HEK293 (cell line): ENCODE data around the gene KLHL12.

ENCODE experiments used
- CTCF ChIA-PET: fragments of 350-600 bp; formaldehyde crosslinking; extraction: SDS; loops from one replicate; lab custom pipeline; 2021; ENCODE audit warnings: antibody characterized with exemption; lab: Yijun Ruan, JAX
- POLR2A ChIA-PET: fragments of 300-600 bp; formaldehyde crosslinking; extraction: SDS; loops from one replicate; lab custom pipeline; 2020; ENCODE audit warnings: antibody characterized with exemption, inconsistent platforms; lab: Yijun Ruan, JAX
- H3K27ac ChIP-seq: fragments of 200-500 bp; sonication (Bioruptor generic); 2 replicates; pipeline ENCODE4 v1.5.1; 2014; ENCODE audit warnings: low read depth, low read length, control low read depth, inconsistent platforms; ENCODE audit errors: extremely low read depth
- H3K36me3 ChIP-seq, 2 experiments: fragments of 200-500 bp in 1 of 2; sonication (Bioruptor generic) in 1 of 2; 1 replicate in 1 of 2; 2 replicates in 1 of 2; pipeline ENCODE4 v1.5.1; 2014 to 2017; ENCODE audit warnings: inconsistent platforms in 2 of 2, low read length in 2 of 2; ENCODE audit not compliant: control insufficient read depth in 2 of 2, insufficient read depth in 1 of 2
- H3K4me1 ChIP-seq: fragments of 200-500 bp; sonication (Bioruptor generic); 2 replicates; pipeline ENCODE4 v1.5.1; 2014; ENCODE audit warnings: mild to moderate bottlenecking, low read length, inconsistent platforms; ENCODE audit not compliant: control insufficient read depth, insufficient read depth
- H3K4me3 ChIP-seq: 2 replicates; pipeline ENCODE4 v1.5.1; 2011; ENCODE audit warnings: low read depth, mild to moderate bottlenecking, control low read depth, low read length, moderate library complexity
- H3K9me3 ChIP-seq: fragments of 200-500 bp; sonication (Bioruptor generic); 2 replicates; pipeline ENCODE4 v1.5.1; 2014; ENCODE audit warnings: low read depth, low read length, inconsistent platforms; ENCODE audit not compliant: control insufficient read depth, insufficient read depth
- ZBTB20 ChIP-seq: fragments of 450-650 bp; formaldehyde crosslinking; IDR thresholded peaks from 2 replicates; pipeline ENCODE4 v1.5.1; 2016; ENCODE audit warnings: missing biosample characterization, missing genetic modification characterization
- ZNF174 ChIP-seq: fragments of 450-650 bp; formaldehyde crosslinking; IDR thresholded peaks from 2 replicates; pipeline ENCODE4 v1.5.0; 2017; ENCODE audit warnings: missing biosample characterization, mild to moderate bottlenecking, missing genetic modification characterization
- ZNF175 ChIP-seq: fragments of 450-650 bp; formaldehyde crosslinking; IDR thresholded peaks from 2 replicates; pipeline ENCODE4 v1.5.1; 2016; ENCODE audit warnings: missing biosample characterization, missing genetic modification characterization
- ZNF248 ChIP-seq: fragments of 450-650 bp; formaldehyde crosslinking; IDR thresholded peaks from 2 replicates; pipeline ENCODE4 v1.5.1; 2017; ENCODE audit warnings: missing biosample characterization, missing genetic modification characterization
- ZNF324 ChIP-seq: fragments of 450-650 bp; formaldehyde crosslinking; IDR thresholded peaks from 2 replicates; pipeline ENCODE4 v1.5.1; 2016; ENCODE audit warnings: missing biosample characterization, missing genetic modification characterization
- ZNF416 ChIP-seq: fragments of 450-650 bp; formaldehyde crosslinking; IDR thresholded peaks from 2 replicates; pipeline ENCODE4 v1.5.1; 2016; ENCODE audit warnings: missing biosample characterization, missing genetic modification characterization
- ZNF433 ChIP-seq: fragments of 450-650 bp; formaldehyde crosslinking; IDR thresholded peaks from 2 replicates; pipeline ENCODE4 v1.5.1; 2016; ENCODE audit warnings: missing biosample characterization, missing genetic modification characterization, low read depth
- ZNF624 ChIP-seq: fragments of 450-650 bp; formaldehyde crosslinking; IDR thresholded peaks from 2 replicates; pipeline ENCODE4 v1.5.1; 2017; ENCODE audit warnings: missing biosample characterization, missing genetic modification characterization
- ZNF768 ChIP-seq: fragments of 450-650 bp; formaldehyde crosslinking; IDR thresholded peaks from 2 replicates; pipeline ENCODE4 v1.5.1; 2018; ENCODE audit warnings: missing biosample characterization, mild to moderate bottlenecking, missing genetic modification characterization
- ZNF792 ChIP-seq: fragments of 450-650 bp; formaldehyde crosslinking; IDR thresholded peaks from 2 replicates; pipeline ENCODE4 v1.5.1; 2016; ENCODE audit warnings: missing biosample characterization, missing genetic modification characterization
- TF ChIP-seq, protein P1 (sequence below): fragments of 450-650 bp; formaldehyde crosslinking; IDR thresholded peaks from 2 replicates; pipeline ENCODE4 v1.5.1; 2016; ENCODE audit warnings: missing biosample characterization, missing genetic modification characterization
- TF ChIP-seq, protein P2 (sequence below): fragments of 450-650 bp; formaldehyde crosslinking; IDR thresholded peaks from 2 replicates; pipeline ENCODE4 v1.5.1; 2016; ENCODE audit warnings: missing biosample characterization, missing genetic modification characterization
- TF ChIP-seq, protein P3 (sequence below): fragments of 450-650 bp; formaldehyde crosslinking; IDR thresholded peaks from 2 replicates; pipeline ENCODE4 v1.5.1; 2017; ENCODE audit warnings: missing biosample characterization, missing genetic modification characterization
- TF ChIP-seq, protein P4 (sequence below): fragments of 450-650 bp; formaldehyde crosslinking; IDR thresholded peaks from 2 replicates; pipeline ENCODE4 v1.5.1; 2016; ENCODE audit warnings: missing biosample characterization, missing genetic modification characterization
- TF ChIP-seq, protein P5 (sequence below): fragments of 450-650 bp; formaldehyde crosslinking; IDR thresholded peaks from 2 replicates; pipeline ENCODE4 v1.5.1; 2016; ENCODE audit warnings: missing biosample characterization, missing genetic modification characterization

KLHL12 gene

DNA sequence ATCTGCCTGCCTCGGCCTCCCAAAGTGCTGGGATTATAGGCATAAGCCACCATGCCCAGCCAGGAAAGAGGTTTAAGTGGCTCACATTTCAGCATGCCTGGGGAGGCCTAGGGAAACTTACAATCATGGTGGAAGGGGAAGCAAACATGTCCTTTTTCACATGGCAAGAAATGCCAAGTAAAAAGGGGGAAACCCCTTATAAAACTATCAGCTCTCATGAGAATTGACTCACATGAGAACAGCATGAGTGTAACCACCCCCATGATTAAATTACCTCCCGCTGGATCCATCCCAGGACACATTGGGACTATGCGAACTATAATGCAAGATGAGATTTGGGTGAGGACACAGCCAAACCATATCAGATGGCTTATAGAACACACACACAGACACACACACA is 8.8 kb upstream of the KLHL12 start (continued):
- TF ChIP-seq, protein P1, sequence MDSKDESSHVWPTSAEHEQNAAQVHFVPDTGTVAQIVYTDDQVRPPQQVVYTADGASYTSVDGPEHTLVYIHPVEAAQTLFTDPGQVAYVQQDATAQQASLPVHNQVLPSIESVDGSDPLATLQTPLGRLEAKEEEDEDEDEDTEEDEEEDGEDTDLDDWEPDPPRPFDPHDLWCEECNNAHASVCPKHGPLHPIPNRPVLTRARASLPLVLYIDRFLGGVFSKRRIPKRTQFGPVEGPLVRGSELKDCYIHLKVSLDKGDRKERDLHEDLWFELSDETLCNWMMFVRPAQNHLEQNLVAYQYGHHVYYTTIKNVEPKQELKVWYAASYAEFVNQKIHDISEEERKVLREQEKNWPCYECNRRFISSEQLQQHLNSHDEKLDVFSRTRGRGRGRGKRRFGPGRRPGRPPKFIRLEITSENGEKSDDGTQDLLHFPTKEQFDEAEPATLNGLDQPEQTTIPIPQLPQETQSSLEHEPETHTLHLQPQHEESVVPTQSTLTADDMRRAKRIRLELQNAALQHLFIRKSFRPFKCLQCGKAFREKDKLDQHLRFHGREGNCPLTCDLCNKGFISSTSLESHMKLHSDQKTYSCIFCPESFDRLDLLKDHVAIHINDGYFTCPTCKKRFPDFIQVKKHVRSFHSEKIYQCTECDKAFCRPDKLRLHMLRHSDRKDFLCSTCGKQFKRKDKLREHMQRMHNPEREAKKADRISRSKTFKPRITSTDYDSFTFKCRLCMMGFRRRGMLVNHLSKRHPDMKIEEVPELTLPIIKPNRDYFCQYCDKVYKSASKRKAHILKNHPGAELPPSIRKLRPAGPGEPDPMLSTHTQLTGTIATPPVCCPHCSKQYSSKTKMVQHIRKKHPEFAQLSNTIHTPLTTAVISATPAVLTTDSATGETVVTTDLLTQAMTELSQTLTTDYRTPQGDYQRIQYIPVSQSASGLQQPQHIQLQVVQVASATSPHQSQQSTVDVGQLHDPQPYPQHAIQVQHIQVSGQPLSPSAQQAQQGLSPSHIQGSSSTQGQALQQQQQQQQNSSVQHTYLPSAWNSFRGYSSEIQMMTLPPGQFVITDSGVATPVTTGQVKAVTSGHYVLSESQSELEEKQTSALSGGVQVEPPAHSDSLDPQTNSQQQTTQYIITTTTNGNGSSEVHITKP (tag by site-specific recombination), result no peak
- TF ChIP-seq ZNF175 (tag by site-specific recombination) (no peak), ZNF792 (tag by site-specific recombination) (no peak), ZNF624 (tag by site-specific recombination) (no peak)

DNA sequence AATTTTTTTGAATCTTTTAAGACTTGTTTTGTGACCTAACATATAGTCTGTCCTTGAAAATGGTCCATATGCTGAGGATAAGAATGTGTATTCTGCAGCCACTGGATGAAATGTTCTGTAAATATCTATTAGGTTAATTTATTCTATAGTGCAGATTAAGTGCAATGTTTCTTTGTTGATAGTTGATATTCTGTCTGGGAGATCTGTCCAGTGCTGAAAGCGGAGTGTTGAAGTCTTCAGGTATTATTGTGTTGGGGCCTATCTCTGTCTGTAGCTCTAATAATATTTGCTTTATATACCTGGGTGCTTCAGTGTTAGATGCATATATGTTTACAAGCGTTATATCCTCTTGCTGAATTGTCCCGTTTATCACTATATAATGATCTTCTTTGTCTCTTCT is 7.7 kb upstream of the KLHL12 start:
- CTCF ChIA-PET, result no interaction called here
- H3K4me1 ChIP-seq, result no peaks in the 10 kb centered on the region

DNA sequence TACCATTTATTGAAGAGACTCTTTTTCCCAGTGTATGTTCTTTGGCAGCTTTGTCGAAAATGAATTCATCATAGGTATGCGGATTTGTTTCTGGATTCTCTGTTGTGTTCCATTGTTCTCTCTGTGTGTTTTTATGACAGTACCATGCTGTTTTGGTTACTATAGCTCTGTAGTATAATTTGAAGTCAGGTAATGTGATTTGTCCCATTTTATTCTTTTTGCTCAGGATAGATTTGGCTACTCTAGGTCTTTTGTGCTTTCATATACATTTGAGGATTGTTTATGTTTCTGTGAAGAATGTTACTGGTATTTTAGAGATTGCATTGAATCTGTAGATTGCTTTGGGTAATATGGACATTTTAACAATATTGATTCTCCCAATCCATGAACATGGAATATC is 5.4 kb upstream of the KLHL12 start:
- H3K9me3 ChIP-seq, result no peaks in the 10 kb centered on the region
- H3K4me1 ChIP-seq, result no peaks in the 10 kb centered on the region
- no peak overlapping the region for H3K27ac ChIP-seq
- ChIA-PET CTCF (no interaction called here), POLR2A (no interaction called here)
- no peaks in the 10 kb centered on the region for H3K36me3 ChIP-seq
- peak; percentile 80; the same call in 1 of the 2 replicates for TF ChIP-seq ZNF248 (tag by site-specific recombination)
- TF ChIP-seq, protein P2, sequence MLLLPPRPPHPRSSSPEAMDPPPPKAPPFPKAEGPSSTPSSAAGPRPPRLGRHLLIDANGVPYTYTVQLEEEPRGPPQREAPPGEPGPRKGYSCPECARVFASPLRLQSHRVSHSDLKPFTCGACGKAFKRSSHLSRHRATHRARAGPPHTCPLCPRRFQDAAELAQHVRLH (tag by site-specific recombination), result 0 out of 2 replicates have a peak, but pooled peaks have one; percentile 51
- no peak for TF ChIP-seq ZBTB20 (tag by site-specific recombination)
- TF ChIP-seq ZNF416, result no peak
- TF ChIP-seq, protein P3, sequence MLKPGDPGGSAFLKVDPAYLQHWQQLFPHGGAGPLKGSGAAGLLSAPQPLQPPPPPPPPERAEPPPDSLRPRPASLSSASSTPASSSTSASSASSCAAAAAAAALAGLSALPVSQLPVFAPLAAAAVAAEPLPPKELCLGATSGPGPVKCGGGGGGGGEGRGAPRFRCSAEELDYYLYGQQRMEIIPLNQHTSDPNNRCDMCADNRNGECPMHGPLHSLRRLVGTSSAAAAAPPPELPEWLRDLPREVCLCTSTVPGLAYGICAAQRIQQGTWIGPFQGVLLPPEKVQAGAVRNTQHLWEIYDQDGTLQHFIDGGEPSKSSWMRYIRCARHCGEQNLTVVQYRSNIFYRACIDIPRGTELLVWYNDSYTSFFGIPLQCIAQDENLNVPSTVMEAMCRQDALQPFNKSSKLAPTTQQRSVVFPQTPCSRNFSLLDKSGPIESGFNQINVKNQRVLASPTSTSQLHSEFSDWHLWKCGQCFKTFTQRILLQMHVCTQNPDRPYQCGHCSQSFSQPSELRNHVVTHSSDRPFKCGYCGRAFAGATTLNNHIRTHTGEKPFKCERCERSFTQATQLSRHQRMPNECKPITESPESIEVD (tag by site-specific recombination), result no peak
- no peak for TF ChIP-seq ZNF174 (tag by site-specific recombination)
- TF ChIP-seq, protein P4, sequence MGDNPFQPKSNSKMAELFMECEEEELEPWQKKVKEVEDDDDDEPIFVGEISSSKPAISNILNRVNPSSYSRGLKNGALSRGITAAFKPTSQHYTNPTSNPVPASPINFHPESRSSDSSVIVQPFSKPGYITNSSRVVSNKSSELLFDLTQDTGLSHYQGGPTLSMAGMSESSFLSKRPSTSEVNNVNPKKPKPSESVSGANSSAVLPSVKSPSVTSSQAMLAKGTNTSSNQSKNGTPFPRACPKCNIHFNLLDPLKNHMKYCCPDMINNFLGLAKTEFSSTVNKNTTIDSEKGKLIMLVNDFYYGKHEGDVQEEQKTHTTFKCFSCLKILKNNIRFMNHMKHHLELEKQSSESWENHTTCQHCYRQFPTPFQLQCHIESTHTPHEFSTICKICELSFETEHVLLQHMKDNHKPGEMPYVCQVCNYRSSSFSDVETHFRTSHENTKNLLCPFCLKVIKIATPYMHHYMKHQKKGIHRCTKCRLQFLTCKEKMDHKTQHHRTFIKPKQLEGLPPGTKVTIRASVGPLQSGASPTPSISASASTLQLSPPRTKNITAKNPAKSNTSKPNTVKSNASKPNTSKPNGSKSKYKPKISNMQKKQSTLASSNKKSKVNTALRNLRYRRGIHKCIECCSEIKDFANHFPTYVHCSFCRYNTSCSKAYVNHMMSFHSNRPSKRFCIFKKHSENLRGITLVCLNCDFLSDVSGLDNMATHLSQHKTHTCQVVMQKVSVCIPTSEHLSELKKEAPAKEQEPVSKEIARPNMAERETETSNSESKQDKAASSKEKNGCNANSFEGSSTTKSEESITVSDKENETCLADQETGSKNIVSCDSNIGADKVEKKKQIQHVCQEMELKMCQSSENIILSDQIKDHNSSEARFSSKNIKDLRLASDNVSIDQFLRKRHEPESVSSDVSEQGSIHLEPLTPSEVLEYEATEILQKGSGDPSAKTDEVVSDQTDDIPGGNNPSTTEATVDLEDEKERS (tag by site-specific recombination), result peak; percentile 82; the same call in 1 of the 2 replicates
- no peak for TF ChIP-seq ZNF324 (tag by site-specific recombination)
- no peak overlapping the region for H3K4me3 ChIP-seq

More for the DNA sequence above, 7.7 kb upstream of the KLHL12 start:
- H3K27ac ChIP-seq, result no peak overlapping the region
- POLR2A ChIA-PET, result no interaction called here
- H3K4me3 ChIP-seq, result no peak overlapping the region
- no peaks in the 10 kb centered on the region for H3K9me3 ChIP-seq
- TF ChIP-seq ZNF768 (tag by site-specific recombination) (no peak), ZNF433 (tag by site-specific recombination) (no peak)
- TF ChIP-seq, protein P5, sequence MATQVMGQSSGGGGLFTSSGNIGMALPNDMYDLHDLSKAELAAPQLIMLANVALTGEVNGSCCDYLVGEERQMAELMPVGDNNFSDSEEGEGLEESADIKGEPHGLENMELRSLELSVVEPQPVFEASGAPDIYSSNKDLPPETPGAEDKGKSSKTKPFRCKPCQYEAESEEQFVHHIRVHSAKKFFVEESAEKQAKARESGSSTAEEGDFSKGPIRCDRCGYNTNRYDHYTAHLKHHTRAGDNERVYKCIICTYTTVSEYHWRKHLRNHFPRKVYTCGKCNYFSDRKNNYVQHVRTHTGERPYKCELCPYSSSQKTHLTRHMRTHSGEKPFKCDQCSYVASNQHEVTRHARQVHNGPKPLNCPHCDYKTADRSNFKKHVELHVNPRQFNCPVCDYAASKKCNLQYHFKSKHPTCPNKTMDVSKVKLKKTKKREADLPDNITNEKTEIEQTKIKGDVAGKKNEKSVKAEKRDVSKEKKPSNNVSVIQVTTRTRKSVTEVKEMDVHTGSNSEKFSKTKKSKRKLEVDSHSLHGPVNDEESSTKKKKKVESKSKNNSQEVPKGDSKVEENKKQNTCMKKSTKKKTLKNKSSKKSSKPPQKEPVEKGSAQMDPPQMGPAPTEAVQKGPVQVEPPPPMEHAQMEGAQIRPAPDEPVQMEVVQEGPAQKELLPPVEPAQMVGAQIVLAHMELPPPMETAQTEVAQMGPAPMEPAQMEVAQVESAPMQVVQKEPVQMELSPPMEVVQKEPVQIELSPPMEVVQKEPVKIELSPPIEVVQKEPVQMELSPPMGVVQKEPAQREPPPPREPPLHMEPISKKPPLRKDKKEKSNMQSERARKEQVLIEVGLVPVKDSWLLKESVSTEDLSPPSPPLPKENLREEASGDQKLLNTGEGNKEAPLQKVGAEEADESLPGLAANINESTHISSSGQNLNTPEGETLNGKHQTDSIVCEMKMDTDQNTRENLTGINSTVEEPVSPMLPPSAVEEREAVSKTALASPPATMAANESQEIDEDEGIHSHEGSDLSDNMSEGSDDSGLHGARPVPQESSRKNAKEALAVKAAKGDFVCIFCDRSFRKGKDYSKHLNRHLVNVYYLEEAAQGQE (tag by site-specific recombination), result peak; percentile 76
- H3K36me3 ChIP-seq, result peaks cover 0 to 7% of the 10 kb centered on the region in 2 experiments; a peak in 1 of 3 replicates
